Measurements from ENCODE around the gene GALNT18.
"Not testable (repeated sequence)": the region's sequence is repeated elsewhere in the genome, so short reads cannot be mapped to it uniquely, and the experiment has no call there.

Gene GALNT18

GRCh38 chr11:11456866-11457265 lies 164.9 kb downstream of the GALNT18 start:
- DNase-seq (ENCODE audit: low read depth) = no peak
- no peak for TF ChIP-seq CTCF (conservative IDR thresholded peaks at IDR 0.05; ENCODE audit: low read depth, low read length)
- H3K4me3 ChIP-seq (ENCODE audit: low read depth, low read length) = no peak overlapping the region

GRCh38 chr11:11454671-11455223 lies 167.1 kb downstream of the GALNT18 start:
- TF ChIP-seq CTCF (conservative IDR thresholded peaks at IDR 0.05; ENCODE audit: low read depth, low read length) = no peak
- DNase-seq (ENCODE audit: low read depth) = no peak
- no peak overlapping the region for H3K4me3 ChIP-seq (ENCODE audit: low read depth, low read length)

- no peak for TF ChIP-seq CTCF (conservative IDR thresholded peaks at IDR 0.05; ENCODE audit: low read depth, low read length)
- no peak overlapping the region for H3K4me3 ChIP-seq (ENCODE audit: low read depth, low read length)
- no peak for DNase-seq (ENCODE audit: low read depth)
These were observed 170.3 kb downstream of the GALNT18 start for GRCh38 chr11:11451501-11452005.

- TF ChIP-seq CTCF (conservative IDR thresholded peaks at IDR 0.05; ENCODE audit: low read depth, low read length) = no peak
- no peak overlapping the region for H3K4me3 ChIP-seq (ENCODE audit: low read depth, low read length)
- DNase-seq (ENCODE audit: low read depth) = peak; percentile 30
These were observed 171.0 kb downstream of the GALNT18 start for GRCh38 chr11:11450744-11451362.

GRCh38 chr11:11449327-11449726 lies 172.5 kb downstream of the GALNT18 start:
- no peak for DNase-seq (ENCODE audit: low read depth)
- H3K4me3 ChIP-seq (ENCODE audit: low read depth, low read length) = no peak overlapping the region
- TF ChIP-seq CTCF (conservative IDR thresholded peaks at IDR 0.05; ENCODE audit: low read depth, low read length) = no peak

GRCh38 chr11:11448626-11449025 lies 173.2 kb downstream of the GALNT18 start:
- H3K4me3 ChIP-seq (ENCODE audit: low read depth, low read length) = no peak overlapping the region
- DNase-seq (ENCODE audit: low read depth) = no peak
- no peak for TF ChIP-seq CTCF (conservative IDR thresholded peaks at IDR 0.05; ENCODE audit: low read depth, low read length)

- not testable (repeated sequence) for H3K4me3 ChIP-seq (ENCODE audit: low read depth, low read length); DNase-seq (ENCODE audit: low read depth)
These were observed 174.2 kb downstream of the GALNT18 start for GRCh38 chr11:11447601-11448000.
